Fibroblast of pulmonary artery (primary cell): ENCODE measurements around the gene DDAH1.
A peak's percentile ranks its signal among the peaks of the same experiment; 100 is the strongest.

ENCODE experiments used
- DNase-seq: peaks from one replicate; pipeline ENCODE4 v3.0.0-alpha.2; 2010; ENCODE audit warnings: low read depth
- H3K4me3 ChIP-seq: replicated peaks from 2 replicates; pipeline ENCODE4 v1.5.1; 2011; ENCODE audit warnings: low read depth, mild to moderate bottlenecking, control low read depth, low read length, moderate library complexity
- TF ChIP-seq, protein P1 (sequence below): IDR thresholded peaks from 2 replicates; pipeline ENCODE4 v1.5.1; 2011; ENCODE audit warnings: mild to moderate bottlenecking, control low read depth, low read length, inconsistent platforms; ENCODE audit errors: missing control alignments

The DDAH1 gene

DNA sequence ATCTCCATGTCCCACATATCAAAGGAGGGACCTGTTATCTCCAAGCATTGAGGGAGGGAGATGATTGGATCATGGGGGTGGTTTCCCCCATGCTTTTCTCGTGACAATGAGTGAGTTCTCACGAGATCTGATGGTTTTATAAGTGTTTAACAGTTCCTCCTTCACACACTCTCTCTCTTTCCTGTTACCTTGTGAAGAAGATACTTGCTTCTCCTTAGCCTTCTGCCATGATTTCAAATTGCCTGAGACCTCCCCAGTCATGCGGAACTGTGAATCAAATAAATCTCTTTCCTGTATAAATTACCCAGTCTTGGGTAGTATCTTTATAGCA, 91.6 kb downstream of the DDAH1 start:
- H3K4me3 ChIP-seq = no peak overlapping the region
- no peak for DNase-seq
- TF ChIP-seq, protein P1, sequence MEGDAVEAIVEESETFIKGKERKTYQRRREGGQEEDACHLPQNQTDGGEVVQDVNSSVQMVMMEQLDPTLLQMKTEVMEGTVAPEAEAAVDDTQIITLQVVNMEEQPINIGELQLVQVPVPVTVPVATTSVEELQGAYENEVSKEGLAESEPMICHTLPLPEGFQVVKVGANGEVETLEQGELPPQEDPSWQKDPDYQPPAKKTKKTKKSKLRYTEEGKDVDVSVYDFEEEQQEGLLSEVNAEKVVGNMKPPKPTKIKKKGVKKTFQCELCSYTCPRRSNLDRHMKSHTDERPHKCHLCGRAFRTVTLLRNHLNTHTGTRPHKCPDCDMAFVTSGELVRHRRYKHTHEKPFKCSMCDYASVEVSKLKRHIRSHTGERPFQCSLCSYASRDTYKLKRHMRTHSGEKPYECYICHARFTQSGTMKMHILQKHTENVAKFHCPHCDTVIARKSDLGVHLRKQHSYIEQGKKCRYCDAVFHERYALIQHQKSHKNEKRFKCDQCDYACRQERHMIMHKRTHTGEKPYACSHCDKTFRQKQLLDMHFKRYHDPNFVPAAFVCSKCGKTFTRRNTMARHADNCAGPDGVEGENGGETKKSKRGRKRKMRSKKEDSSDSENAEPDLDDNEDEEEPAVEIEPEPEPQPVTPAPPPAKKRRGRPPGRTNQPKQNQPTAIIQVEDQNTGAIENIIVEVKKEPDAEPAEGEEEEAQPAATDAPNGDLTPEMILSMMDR = no peak

DNA sequence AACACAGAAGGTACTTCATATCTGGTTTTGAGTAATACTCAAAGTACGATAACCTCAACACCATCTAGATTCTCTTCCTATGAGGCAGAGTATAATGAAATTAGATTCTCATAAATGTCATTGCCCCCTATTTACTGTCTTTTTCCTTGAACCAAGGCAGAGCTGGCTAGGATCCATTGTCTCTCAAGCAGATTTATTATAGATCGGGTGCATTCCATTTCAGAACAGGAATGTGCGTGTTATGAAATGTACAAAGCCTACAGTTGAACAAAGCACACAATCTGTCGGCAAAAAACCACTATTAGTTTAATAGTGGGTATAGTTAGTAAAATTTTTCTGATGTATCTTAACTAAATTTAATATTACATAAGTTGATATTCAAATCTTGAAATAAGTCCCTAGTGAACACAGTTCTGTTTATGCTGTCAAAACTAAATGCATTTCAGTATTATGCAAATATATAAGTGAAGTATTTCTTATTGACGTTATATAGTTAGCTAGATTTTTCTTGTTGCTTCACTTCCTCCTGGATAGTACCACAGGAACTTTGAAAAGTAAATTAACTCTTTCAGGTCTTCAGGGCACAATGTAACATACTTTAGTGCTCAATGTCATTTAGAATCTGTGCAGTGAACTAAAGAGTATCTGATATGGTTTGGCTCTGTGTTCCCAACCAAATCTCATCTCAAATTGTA, 92.1 kb downstream of the DDAH1 start:
- peak; percentile 67 for DNase-seq
- H3K4me3 ChIP-seq = no peak overlapping the region
- TF ChIP-seq, protein P1 = no peak

DNA sequence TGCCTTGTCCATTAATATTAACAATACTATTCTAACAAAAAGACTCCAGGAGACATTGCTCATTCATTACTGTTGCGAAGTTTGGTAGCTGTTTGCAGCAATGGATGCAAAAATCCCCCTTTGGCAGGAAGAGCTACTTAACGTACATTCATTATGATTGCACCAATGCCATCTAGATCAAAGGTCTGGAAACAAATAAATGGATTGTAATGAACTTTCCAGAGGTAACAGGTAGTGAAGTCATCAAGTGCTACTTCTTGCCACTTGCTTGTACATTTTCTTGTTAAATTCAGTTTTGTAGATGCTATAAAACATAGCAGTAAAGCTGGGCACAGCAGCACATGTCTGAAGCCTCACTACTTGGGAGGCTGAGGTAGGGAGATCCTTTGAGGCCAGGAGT, 93.9 kb downstream of the DDAH1 start:
- TF ChIP-seq, protein P1 = no peak
- H3K4me3 ChIP-seq = no peak overlapping the region
- no peak for DNase-seq

- no peak overlapping the region for H3K4me3 ChIP-seq
- no peak for DNase-seq
- TF ChIP-seq, protein P1 = no peak
These were observed 96.7 kb downstream of the DDAH1 start for GRCh38 chr1:85368073-85368770.

DNA sequence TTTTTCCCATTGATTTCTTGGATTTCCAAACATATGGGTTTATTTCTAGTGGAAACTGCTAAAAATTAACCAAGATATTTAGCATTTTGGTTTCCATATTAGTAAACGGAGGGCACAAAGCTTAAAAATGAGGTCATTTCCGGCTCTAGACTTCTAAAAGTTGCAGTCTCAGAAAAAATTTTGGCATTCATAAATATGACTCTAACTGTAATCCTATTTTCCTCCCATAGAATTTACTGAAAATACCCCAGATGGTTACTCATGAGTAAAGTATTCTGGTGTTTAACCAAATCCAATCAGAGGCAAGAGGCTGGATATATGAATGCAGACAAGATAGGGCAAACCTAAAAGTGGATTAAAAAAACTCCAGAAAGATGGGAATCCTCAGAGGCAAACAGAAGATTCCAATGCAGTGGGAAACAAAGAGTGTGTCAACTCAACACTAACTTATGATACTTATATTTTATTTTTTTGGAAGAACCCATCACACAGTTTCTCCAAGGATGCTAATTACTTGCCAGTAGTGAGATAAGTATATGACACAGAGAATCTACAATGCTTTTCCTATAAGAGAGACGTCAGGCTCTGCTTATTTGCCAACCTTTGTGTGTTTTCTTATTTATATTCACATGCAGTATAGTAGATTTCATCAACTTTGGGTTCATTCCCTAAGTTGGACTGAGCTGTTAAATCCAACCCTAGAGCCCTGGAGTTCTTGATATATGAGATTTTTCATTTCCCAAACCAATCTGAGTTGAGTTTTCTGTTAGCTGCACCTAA, 98.4 kb downstream of the DDAH1 start:
- H3K4me3 ChIP-seq = no peak overlapping the region
- TF ChIP-seq, protein P1 = no peak
- DNase-seq = peak; percentile 90

GRCh38 chr1:85365851-85366250, 99.1 kb downstream of the DDAH1 start:
- no peak for DNase-seq
- TF ChIP-seq, protein P1 = no peak
- H3K4me3 ChIP-seq = no peak overlapping the region
